Spleen (tissue), 7 donors: ENCODE results near the gene ALK.

Source experiments
- POLR2A ChIP-seq, 3 donors: fragments of 450-650 bp; IDR thresholded peaks; one replicate each; pipeline ENCODE4 v1.5.1; 2017; ENCODE audit warnings: antibody characterized with exemption in 3 of 3, mild to moderate bottlenecking in 1 of 3
- POLR2AphosphoS5 ChIP-seq, 3 donors: sonication (generic); formaldehyde crosslinking; IDR thresholded peaks; one replicate each; pipeline ENCODE4 v1.5.1; 2017; ENCODE audit warnings: antibody characterized with exemption in 3 of 3
- TF ChIP-seq, protein P1 (sequence below), 11 experiments: fragments of 200-600 bp in 7 of 11; fragments of 450-650 bp in 4 of 11; sonication (generic) in 4 of 11; IDR thresholded peaks in 8 of 11; conservative IDR thresholded peaks in 3 of 11; 1 replicate in 7 of 11; 2 replicates in 4 of 11; pipeline versions ENCODE4 v1.4.0 to v1.8.0; 2016 to 2021; ENCODE audit warnings: antibody characterized with exemption in 11 of 11, inconsistent platforms in 4 of 11, mild to moderate bottlenecking in 1 of 11
- donor health status: DM: no; HTN: no; CAD: no; lungs with moderate emphysema.
- donor health status: DM: no; HTN: no; CAD: no.
- donor health status: DM: no; HTN: no; CAD: no.

DNA sequence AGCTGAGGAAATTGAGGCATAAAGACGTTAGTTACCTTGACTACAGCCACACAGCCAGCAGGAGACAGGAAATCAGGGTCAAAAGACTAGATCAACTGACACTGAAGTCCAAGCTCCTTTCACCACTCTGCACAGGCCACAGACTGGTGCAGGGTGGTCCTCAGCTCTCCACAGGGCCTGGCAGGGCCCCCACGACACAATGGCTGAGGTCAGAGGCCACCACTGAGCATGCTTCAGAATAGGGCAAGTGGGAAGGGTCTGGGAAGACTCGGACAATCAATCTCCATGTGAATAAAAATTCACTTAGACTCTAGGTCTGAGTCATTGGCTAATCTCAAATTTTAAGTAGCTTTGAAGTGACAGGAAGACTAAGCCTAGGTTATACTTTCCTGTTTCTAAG is 201.7 kb downstream of the ALK start:
- TF ChIP-seq, protein P1, sequence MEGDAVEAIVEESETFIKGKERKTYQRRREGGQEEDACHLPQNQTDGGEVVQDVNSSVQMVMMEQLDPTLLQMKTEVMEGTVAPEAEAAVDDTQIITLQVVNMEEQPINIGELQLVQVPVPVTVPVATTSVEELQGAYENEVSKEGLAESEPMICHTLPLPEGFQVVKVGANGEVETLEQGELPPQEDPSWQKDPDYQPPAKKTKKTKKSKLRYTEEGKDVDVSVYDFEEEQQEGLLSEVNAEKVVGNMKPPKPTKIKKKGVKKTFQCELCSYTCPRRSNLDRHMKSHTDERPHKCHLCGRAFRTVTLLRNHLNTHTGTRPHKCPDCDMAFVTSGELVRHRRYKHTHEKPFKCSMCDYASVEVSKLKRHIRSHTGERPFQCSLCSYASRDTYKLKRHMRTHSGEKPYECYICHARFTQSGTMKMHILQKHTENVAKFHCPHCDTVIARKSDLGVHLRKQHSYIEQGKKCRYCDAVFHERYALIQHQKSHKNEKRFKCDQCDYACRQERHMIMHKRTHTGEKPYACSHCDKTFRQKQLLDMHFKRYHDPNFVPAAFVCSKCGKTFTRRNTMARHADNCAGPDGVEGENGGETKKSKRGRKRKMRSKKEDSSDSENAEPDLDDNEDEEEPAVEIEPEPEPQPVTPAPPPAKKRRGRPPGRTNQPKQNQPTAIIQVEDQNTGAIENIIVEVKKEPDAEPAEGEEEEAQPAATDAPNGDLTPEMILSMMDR (IDR thresholded peaks at IDR 0.05 in 8 of 11, conservative IDR thresholded peaks at IDR 0.05 in 3 of 11): no peak
- no peak for TF ChIP-seq POLR2AphosphoS5 (IDR thresholded peaks at IDR 0.05)
- TF ChIP-seq POLR2A (IDR thresholded peaks at IDR 0.05): no peak
